GM12892 (cell line): ENCODE measurements around the gene SPINK1.

ENCODE experiments used
- DNase-seq: peaks from one replicate; pipeline ENCODE4 v3.0.0; 2011; ENCODE audit not compliant: insufficient read length
- FAIRE-seq: peaks from 2 replicates; lab custom pipeline; 2011; peaks lifted over from hg19 to GRCh38; lab: Jason Lieb, UNC
- POLR2A ChIP-seq: IDR thresholded peaks from 2 replicates; pipeline ENCODE4 v1.6.1; 2011; ENCODE audit warnings: low read depth, low read length, control low read depth
- POLR2AphosphoS5 ChIP-seq: IDR thresholded peaks from 2 replicates; pipeline ENCODE4 v1.6.1; 2011; ENCODE audit warnings: low read depth, low read length, control low read depth
- TAF1 ChIP-seq: IDR thresholded peaks from 2 replicates; pipeline ENCODE4 v1.6.1; 2011; ENCODE audit warnings: low read depth, mild to moderate bottlenecking, control low read depth, low read length, borderline replicate concordance

SPINK1 gene

DNA sequence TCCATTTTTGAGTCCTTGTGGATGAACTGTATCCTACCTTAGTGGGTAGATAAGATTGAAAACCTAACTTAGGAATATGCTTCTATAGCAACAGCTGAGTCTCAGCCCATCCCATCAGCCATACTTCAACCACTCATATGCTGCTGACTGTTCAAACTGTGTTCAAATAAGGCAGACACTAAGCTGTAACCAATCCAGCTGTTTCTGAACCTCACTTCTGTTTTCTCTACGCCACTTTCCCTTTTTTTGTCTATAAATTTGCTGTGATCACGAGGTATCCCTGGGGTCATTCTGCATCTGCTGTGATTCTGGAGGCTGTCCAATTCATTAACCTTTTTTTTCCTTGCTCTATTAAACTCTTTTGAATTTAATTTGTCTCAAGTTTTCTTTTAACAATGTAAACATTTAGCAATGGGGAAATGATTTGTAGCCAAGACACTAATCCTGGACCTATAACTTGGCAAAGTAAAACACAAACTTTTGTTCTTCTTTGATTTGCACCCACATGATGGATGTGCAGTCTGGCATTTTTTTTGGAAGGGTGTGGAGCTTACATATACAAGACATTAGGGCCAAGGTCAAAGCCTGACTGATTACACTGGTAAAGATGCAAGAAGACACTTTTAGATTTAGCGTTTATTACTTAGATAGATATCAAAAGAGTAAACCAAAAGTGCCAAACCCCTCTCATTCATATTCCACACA lies 32.1 kb upstream of the SPINK1 start:
- FAIRE-seq (no peak), DNase-seq (no peak)
- TF ChIP-seq POLR2A, result no peak
- TF ChIP-seq TAF1, result no peak
- TF ChIP-seq POLR2AphosphoS5, result no peak

DNA sequence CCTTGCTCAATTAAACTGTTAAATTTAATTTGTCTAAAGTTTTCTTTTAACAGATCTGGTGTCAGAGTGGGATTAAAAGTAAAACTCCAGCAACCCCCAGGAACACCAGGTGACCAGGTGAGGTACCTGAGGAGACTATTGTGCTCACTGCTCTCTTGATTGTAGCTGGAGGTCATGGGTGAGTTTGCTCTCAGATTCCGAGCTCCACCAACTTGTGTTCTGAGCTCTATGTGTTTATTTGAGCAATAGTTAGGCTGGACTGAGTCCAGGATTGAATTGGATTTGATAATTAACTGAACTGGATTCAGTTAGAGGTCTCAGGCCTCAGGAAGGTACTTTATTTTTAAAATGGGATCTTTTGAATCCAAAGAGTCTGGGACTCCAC lies 29.2 kb upstream of the SPINK1 start:
- FAIRE-seq (no peak), DNase-seq (no peak)
- TF ChIP-seq TAF1 (no peak), POLR2A (no peak), POLR2AphosphoS5 (no peak)

DNA sequence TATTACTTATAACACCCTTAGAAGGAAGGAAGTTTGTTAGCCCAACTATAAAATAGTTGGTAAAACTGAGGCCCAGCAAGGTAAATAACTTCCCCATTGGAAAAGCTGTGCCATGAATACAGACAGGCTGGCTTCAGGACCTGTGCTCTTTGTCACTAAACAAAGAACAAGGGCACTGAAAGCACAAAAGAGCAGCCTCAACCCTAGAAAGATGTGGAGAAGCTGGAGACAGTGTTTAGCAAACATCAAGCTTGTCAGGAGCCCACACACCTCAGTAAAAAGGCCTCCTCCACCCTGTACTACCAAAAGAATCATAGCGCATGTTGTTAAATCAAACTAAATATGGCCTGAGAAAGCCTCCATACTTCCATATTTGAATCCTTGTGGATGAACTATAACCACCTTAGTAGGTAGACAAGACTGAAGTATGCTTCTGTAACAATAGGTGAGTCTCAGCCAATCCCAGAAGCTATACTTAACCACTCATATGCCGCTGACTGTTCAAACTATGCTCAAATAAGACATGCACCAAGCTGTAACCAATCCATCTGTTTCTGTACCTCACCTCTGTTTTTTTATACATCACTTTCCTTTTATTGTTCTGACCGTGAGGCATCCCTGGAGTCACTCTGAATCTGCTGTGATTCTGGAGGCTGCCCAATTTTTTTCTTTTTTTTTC lies 28.6 kb upstream of the SPINK1 start:
- DNase-seq (no peak), FAIRE-seq (no peak)
- TF ChIP-seq TAF1 (no peak), POLR2A (no peak), POLR2AphosphoS5 (no peak)

DNA sequence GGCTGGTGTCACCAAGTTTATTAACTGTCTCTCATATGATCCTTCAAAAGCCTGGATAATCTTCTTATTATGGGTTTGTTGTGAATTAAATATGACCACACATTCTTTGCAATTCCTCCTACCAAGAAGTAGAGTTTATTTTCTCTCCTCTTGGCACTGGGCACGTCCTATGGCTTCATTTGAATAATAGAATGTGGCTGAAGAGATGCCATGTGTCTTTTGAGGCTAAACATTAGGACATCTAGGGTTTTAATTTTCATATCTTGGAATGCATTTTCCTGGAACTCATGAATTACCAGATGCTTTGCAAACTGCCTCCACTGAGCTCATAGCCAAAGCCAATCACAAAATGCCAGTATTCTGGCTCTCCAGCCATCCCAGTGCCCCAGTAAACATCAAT lies 27.1 kb upstream of the SPINK1 start:
- TF ChIP-seq POLR2A (no peak), POLR2AphosphoS5 (no peak), TAF1 (no peak)
- no peak for FAIRE-seq
- no peak for DNase-seq

DNA sequence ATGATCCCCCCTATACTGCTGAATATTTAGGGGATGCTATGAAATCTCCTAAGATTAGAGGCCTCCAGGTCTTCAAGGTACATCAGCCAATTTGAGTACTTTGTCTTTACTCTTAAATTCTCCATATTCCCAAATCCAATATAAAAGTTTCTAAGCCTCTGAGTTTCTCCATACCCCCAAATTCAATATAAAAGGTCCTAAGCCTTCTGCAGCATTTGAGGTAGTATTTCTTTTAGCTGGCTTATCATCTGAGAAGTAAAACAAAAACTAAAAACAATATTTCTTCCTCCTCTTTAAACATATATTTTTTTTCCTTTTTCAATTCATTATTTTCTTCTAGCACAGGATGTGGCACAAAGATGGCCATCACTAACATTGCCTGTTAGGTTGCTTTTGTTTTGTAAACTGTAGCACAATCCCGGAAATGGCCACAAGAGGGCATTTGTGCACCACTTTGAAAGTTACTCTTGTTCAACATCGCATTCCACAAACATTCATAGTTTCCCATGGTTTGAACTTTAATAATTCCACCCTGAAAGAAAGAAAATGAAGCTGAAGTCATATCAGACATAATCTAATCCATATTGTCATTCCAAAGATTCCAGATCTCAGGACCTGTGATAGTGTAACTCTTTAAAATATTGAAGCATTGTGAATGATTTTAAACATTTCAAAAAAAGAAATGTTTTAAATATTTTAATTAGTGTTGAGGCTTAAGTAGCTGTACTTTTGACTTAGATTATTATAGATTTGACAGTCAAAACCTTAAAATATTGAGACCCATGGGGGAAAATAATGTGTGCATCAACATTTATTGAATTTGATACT lies 26.0 kb upstream of the SPINK1 start:
- FAIRE-seq, result peak; percentile 40
- TF ChIP-seq TAF1, result no peak
- no peak for DNase-seq

DNA sequence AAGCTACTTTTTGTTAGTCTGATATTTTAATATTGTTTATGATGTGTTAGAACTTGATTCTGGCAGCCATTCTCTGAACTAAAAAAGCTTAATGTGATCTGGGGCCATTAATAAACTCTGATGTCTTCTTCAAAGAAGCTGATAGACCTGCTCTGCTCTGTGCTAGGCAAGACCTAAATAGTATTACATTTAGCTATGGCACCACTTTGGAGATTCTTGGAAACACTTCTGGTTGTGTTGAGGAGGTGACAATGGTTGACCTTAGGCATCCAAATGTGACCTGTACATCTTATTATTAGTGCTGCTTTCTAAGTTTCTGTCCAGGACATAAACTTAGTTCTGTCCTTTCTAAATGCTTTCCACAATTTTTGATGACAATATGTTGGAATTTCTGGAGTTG lies 25.3 kb upstream of the SPINK1 start:
- FAIRE-seq (no peak), DNase-seq (no peak)
- TF ChIP-seq POLR2A, result no peak
- no peak for TF ChIP-seq TAF1
- TF ChIP-seq POLR2AphosphoS5, result no peak

DNA sequence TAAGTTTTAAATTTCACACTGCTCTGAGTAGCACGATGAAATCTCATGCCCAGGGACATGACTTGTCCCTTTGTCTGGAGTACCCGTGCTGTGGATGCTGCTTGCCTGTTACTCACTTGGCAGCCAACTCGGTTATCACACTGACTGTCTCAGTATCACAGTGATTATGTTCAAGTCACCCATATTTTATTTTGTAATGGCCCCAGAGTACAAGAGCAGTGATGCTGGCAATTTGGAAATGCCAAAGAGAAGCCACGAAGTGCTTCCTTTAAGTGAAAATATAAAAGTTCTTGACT lies 24.3 kb upstream of the SPINK1 start:
- TF ChIP-seq POLR2A, result no peak
- TF ChIP-seq TAF1, result no peak
- no peak for TF ChIP-seq POLR2AphosphoS5
- FAIRE-seq (no peak), DNase-seq (no peak)

DNA sequence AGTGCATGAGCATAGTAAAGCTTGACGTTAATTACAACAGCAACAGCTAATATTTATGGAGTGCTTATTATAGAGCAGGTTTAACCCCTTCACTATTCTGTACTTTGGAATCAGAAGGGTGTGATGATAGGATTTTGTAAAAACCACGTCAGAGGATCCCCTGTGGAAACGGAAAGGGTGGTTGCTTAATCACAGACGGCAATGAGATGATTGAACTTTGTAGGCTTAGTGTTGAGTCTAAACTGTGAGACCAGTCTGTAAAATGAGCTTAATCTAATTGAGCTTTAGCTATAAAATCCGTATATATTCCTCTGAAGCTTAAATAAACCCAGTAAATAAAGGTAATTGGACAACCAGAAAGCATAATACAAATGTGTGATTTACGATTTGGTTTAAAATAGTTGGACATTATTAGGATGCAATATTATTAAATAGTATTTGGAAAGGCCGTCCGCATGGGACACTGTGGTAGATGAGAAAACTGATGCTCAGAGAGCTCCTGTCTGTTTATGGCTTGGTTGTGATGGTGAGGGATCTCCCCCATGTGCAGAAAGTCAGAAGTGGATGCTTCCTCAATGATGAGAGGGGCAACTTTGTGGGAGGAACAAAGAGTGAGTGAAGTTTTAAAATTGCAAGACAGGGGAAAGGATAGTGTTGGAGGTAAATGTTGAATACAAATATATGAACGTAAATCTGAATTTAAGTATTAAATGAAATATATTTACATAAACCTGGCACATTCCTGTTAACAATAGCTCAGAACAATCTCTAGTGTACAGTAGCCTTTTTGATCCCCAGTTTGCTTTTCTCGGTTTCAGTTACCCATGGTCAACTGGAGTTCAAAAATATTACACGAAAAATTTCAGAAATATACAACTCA lies 23.7 kb upstream of the SPINK1 start:
- TF ChIP-seq POLR2AphosphoS5 (no peak), TAF1 (no peak), POLR2A (no peak)
- FAIRE-seq, result no peak
- no peak for DNase-seq

DNA sequence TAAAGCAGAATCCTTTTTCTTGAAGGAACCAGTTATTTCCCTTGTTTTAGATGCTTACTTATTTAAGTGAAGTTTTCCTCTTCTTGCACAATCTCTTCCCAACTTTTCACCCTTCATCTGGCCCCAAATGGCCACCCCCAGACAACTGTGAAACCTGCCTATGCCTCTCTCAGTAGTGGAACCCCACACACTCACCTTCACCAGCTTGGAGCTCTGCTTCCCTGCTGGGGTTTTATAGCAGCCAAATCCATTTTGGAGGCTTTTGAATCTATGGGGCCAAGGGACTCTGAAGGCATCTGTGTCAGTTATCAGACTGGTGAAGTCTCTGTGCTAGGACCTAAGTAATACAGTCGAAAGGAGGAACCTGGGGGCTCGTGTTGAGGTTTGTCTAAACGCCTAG lies 22.9 kb upstream of the SPINK1 start:
- DNase-seq (no peak), FAIRE-seq (no peak)
- TF ChIP-seq TAF1 (no peak), POLR2AphosphoS5 (no peak), POLR2A (no peak)

DNA sequence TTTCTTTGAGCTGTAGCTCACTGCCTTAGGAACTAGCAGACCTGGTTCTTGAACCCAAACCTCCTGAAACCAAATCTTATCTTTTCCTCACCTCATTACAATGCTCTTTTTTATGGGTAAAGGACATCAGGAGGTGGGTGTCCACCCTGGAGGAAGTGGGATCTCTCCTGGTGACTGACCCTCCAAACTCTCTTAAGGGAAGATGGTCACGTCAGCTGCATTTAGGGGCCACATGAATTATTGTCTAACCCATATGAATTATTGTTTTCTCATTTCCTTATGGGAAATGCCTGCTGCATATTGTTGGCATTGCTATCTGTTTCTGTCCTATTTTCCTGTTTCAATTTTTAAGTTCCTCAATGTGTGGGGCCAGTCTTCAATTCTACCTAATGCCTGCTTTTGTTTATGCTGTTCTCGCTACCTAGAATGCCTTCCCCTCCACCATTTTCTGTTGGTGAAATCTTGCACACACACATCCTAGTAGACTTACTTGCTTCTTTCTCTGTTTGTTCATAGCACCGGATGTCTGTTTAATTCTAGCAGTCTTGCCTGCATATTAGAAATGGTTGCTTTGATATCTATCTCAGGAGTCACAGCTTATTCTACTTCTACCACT lies 22.0 kb upstream of the SPINK1 start:
- TF ChIP-seq POLR2AphosphoS5 (no peak), POLR2A (no peak), TAF1 (no peak)
- DNase-seq, result no peak
- FAIRE-seq, result no peak
